ENCODE data around the gene RHBDL3. TPM values are rescaled to one million over a fixed set of nuclear protein-coding genes. Genes with fewer than 3 reads are reported as not detected.

The RHBDL3 gene
- total and polyA plus RNA-seq, 10 of the 15 experiments (the other 5 are each of a cell fraction or from before 2014, with no cell fraction given), result 0.04 to 0.24 (median 0.04) TPM; not detected in 5

GRCh38 chr17:32341857-32342602 lies 76.4 kb downstream of the RHBDL3 start, which contains the start of gene C17orf75 (continued):
- TF ChIP-seq ZZZ3 (IDR thresholded peaks at IDR 0.05; ENCODE audit: control insufficient read depth, insufficient read length, low read depth) (peak; percentile 72), CTCF (IDR thresholded peaks at IDR 0.05 in 2 of 3, conservative IDR thresholded peaks at IDR 0.05 in 1 of 3; ENCODE audit: control insufficient read depth in 2 of 3, extremely low read depth in 1 of 3, insufficient read depth in 1 of 3, low read depth in 3 of 3, low read length in 3 of 3) (no peak), NFYA (IDR thresholded peaks at IDR 0.05; ENCODE audit: borderline replicate concordance, low read depth, low read length) (no peak), PBX3 (IDR thresholded peaks at IDR 0.05; ENCODE audit: insufficient replicate concordance, low read depth, low read length) (peak; percentile 20), HCFC1 (IDR thresholded peaks at IDR 0.05; ENCODE audit: low read length) (peak; percentile 85), RAD21 (IDR thresholded peaks at IDR 0.05; ENCODE audit: insufficient read depth, low read depth, low read length) (no peak), SPI1 (IDR thresholded peaks at IDR 0.05; ENCODE audit: borderline replicate concordance, insufficient read depth, low read depth, low read length) (no peak), SREBF2 (IDR thresholded peaks at IDR 0.05; ENCODE audit: low read length) (peak; percentile 64), STAT3 (IDR thresholded peaks at IDR 0.05; ENCODE audit: low read depth, low read length) (no peak), RAD51 (IDR thresholded peaks at IDR 0.05) (no peak), CHD1 (IDR thresholded peaks at IDR 0.05; ENCODE audit: low read depth, low read length) (no peak), TARDBP (IDR thresholded peaks at IDR 0.05; ENCODE audit: borderline replicate concordance) (peak; percentile 76; the same call in 1 of the 2 replicates), HDAC6 (IDR thresholded peaks at IDR 0.05; ENCODE audit: unreplicated experiment) (no peak), RUNX3 (IDR thresholded peaks at IDR 0.05; ENCODE audit: low read length) (peak; percentile 75), E2F8 (IDR thresholded peaks at IDR 0.05; ENCODE audit: low read depth, partially characterized antibody) (peak; percentile 54), SMARCA5 (IDR thresholded peaks at IDR 0.05) (peak; percentile 91), TBL1XR1 (IDR thresholded peaks at IDR 0.05; ENCODE audit: low read depth, low read length) (peak; percentile 60; the same call in 1 of the 2 replicates), TCF7 (IDR thresholded peaks at IDR 0.05; ENCODE audit: borderline replicate concordance) (peak; percentile 82)
- TF ChIP-seq, protein P1, sequence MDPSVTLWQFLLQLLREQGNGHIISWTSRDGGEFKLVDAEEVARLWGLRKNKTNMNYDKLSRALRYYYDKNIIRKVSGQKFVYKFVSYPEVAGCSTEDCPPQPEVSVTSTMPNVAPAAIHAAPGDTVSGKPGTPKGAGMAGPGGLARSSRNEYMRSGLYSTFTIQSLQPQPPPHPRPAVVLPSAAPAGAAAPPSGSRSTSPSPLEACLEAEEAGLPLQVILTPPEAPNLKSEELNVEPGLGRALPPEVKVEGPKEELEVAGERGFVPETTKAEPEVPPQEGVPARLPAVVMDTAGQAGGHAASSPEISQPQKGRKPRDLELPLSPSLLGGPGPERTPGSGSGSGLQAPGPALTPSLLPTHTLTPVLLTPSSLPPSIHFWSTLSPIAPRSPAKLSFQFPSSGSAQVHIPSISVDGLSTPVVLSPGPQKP (IDR thresholded peaks at IDR 0.05; ENCODE audit: low read depth, low read length), result peak; percentile 65; the same call in 1 of the 2 replicates
- TF ChIP-seq, protein P2, sequence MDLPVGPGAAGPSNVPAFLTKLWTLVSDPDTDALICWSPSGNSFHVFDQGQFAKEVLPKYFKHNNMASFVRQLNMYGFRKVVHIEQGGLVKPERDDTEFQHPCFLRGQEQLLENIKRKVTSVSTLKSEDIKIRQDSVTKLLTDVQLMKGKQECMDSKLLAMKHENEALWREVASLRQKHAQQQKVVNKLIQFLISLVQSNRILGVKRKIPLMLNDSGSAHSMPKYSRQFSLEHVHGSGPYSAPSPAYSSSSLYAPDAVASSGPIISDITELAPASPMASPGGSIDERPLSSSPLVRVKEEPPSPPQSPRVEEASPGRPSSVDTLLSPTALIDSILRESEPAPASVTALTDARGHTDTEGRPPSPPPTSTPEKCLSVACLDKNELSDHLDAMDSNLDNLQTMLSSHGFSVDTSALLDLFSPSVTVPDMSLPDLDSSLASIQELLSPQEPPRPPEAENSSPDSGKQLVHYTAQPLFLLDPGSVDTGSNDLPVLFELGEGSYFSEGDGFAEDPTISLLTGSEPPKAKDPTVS (IDR thresholded peaks at IDR 0.05; ENCODE audit: low read depth, low read length), result peak; percentile 60; the same call in 1 of the 2 replicates
